GM19238 (cell line): ENCODE data around the gene SYNCRIP.
"Not testable (repeated sequence)": the region's sequence is repeated elsewhere in the genome, so short reads cannot be mapped to it uniquely, and the experiment has no call there.

ENCODE experiments used
- DNase-seq: peaks from one replicate; pipeline ENCODE4 v3.0.0; 2011; ENCODE audit warnings: low spot score; ENCODE audit not compliant: insufficient read length

Gene SYNCRIP

DNA sequence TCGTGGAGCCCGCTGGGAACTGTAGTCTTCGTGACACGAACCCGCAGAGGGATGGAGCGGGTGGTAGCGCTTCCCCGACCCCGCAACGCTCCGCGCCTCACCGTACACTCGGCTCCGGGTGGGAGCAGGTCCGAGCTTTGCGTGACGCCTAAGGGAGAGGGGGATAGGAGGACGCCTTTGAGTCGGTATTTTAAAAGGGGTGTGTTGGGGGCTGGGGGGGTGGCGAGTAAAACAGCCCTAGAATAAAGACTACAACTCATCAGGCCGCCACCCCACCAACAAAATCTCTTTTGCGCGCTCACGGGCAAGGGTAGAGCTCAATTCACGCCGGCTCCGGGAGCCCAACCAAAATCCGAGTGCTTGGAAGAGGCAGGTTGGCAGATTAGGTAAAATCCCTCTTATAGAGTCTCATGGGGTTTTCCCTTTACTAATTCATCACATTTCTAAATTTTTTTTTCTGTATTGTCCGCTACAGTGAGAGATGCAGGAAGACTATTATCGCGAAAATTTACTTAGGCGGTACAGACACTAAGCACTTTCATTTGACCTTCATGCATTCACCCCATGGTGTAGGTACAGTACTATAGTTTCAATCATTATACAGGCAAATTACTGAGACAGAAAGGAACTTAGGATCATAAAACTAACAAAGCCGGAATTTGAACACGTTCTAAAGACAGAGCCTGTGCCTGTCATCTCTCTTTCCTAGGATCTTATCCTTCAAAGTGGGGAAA, 48.3 kb downstream of the SYNCRIP start:
- DNase-seq, result no peak

DNA sequence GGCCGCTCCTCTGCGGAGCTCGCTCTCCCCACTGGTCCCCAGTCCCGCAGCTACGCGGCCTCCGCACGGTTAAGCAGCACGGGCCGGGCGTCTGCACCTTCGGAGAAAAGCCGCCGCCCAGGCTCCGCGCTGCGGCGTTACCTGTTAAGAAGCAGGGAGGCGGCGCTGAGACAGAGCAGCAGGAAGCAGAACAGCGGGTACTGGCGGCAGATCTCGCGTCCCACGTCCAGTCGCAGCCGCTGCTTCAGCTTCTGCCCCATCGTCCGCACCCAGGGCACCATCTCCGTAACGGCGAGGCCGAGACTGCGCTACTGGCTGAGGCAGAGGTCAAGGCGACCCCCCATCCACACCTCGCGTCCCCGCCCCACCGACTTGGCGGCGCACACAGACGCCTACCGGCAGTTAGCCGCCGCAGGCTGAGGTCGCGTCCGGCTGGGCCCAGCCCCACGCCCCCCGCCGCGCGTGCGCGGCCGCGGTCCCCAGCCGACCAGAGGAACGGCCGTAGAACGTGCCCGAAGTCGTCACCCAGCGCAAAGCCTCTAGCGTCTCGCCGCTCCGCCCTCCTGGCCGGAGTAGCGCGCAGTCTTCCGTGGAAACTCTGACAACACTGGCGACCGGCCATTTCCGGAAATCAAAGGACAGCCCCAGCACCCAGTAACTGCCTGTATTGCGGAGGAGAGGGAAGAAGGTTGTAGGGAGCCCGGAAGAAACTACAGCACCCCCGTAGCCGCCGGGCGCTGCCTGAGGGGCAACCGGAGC, 49.1 kb downstream of the SYNCRIP start, which contains the start of gene SNX14:
Gene SNX14 (minus strand): TSS at position 421 of the 759 bp plus-strand sequence. CDS start 140 bp downstream, at position 281.
- peak; percentile 82 for DNase-seq

DNA sequence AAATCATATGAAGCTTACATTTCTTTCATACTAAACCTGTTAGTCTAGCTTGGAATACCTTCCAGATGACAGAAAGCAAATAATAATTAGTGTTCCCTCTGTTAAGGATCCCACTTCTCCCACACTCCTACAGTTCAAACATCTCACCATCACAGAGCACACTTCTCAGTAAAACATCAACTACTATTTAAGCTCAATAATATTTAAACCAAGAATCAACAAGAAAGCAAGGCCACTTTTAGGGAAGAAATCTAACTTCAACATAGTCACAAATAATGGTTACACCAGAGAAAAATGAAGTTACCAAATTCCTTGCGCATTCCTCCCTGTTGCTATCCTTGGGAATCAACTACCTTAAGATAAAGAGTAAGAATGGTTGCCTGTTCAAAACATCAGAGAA, 50.7 kb downstream of the SYNCRIP start:
- DNase-seq, result no peak

DNA sequence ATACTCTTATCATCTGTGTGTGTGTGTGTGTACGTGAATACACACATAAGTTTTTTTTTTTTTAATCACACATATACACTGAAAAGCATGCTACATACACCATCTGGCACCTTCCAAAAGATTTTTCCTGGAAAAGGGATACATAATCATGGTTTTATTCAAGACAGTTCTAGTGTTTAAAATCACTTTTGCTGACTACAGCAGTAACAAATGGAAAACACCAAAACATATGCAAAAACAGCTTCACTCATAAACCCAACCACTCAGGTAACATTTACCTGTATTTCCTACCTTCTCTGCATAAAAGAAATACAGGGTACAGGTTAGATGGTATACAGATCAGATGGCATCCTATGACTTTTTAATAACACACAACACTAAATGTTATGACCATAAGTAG, 51.5 kb downstream of the SYNCRIP start:
- DNase-seq, result no peak

DNA sequence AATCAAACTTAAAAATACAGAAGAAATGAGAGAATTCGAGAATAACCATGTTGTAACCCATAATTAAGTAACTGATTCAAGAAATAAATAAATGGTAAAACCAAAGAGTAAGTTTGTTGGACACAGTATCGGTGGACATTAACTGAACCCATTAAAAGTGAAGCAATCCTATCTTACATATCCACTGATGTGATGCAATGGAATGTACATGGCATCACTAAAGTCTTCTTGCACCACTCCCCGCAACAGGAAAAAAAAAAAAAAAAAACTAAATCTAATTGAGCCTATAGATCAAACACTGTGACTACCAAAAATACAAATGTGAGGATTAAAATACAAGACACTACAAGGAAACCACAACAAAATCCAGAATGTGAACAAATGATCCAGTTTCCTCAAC, 56.9 kb downstream of the SYNCRIP start:
- DNase-seq, result no peak

DNA sequence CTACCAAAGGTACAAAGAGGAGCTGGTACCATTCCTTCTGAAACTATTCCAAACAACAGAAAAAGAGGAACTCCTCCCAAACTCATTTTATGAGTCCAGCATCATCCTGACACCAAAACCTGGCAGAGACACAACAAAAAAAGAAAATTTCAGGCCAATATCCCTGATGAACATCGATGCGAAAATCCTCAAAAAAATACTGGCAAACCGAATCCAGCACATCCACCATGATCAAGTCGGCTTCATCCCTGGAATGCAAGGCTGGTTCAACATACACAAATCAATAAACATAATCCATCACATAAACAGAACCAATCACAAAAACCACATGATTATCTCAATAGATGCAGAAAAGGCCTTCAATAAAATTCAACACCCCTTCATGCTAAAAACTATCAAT, 59.9 kb downstream of the SYNCRIP start:
- not testable (repeated sequence) for DNase-seq

DNA sequence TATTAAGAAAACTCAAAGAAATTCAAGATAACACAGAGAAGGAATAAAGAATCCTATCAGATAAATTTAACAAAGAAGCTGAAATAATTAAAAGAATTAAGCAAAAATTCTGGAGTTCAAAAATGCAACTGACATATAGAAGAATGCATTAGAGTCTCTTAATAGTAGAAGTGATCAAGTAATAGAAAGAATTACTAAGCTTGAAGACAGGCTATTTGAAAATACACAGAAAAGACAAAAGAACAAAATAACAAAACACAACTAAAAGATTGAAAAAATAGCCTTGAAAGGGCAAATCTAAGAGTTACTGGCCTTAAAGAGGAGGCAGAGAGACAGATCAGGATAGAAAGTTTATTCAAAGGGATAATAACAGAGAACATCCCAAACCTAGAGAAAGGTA, 61.1 kb downstream of the SYNCRIP start:
- DNase-seq, result no peak

DNA sequence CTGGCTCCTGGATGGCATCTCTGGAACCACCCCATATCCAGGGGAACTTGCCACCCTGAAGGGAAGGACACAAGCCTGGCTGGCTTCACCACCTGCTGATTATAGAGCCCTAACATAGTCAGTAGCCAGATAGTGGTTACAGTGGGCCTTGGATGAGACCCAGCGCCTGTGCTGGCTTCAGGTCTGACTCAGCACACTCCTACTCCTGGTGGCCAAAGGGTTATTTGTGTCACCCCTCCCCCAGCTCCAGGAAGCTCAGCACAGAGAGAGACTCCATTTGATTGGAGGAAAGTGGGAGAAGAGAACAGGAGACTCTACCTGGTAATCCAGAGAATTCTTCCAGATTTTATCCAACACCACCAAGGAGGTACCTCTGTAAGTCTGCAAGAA, 61.8 kb downstream of the SYNCRIP start:
- DNase-seq, result no peak

DNA sequence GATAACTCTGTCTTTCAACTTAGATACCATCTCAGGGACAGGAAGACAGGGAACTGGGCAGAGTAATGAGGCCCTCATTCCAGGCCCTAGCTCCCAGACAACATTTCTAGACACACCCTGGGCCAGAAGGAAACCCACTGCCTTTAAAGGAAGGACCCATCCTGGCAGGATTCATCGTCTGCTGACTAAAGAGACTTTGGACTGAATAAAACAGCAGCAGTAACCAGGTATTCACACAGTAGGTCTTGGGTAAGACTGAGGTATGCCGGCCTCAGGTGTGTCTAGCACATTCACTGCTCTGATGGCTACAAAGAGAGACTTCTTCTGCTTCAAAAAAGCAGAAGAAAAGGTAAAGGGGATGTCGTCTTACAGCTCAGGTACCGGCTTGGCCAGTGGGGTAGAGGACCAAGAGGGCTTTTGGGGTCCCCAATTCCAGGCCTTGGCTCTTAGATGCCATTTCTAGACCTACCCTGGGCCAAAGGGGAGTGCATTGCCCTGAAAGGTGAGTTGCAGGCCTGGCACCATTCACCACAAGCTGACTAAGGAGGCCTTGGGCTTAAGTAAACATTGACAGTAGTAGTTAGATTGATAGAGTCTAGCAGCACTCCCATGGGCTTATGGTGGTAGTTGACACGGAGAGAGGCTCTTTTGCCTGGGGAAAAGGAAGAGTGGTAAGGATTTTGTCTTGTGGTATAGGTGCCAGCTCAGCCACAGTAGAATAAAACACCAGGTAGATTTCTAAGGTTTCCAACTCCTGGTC, 62.4 kb downstream of the SYNCRIP start:
- no peak for DNase-seq

DNA sequence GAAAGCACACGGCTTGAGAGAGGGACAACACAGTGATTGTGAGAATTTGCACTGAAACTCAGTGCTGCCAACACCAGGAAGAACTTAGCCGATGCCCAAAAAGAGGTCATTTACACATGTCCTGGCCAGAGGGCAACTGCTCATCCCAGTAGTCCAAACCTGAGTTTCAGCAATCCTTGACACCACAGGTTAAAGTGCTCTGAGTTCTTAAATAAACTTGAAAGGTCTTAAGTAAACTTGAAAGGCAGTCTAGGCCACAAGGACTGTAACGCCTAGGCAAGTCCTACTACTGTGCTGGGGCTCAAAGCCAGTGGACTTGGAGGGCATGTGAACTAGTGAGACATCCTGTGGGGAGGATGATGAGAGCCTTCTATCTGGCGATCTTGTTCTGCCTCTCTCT, 63.1 kb downstream of the SYNCRIP start:
- DNase-seq, result no peak

DNA sequence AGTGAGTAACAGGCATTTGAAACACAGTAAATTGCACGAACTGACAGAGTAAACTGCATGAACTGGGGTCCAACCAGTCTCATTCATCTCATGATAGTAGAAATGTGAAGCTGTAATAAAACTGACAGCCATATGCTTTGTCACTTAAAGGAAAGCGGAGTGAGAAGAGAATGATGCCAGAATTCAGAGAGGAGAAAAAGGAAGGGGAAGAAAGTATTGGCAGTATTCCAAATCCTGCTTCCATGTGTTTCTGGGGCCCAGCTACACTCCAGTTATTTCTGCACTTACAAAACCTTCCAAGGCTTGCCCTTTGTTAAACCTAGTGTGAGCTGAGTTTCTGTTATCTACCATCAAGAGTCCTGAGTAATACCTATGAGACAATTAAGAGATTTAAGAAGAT, 66.2 kb downstream of the SYNCRIP start:
- no peak for DNase-seq

DNA sequence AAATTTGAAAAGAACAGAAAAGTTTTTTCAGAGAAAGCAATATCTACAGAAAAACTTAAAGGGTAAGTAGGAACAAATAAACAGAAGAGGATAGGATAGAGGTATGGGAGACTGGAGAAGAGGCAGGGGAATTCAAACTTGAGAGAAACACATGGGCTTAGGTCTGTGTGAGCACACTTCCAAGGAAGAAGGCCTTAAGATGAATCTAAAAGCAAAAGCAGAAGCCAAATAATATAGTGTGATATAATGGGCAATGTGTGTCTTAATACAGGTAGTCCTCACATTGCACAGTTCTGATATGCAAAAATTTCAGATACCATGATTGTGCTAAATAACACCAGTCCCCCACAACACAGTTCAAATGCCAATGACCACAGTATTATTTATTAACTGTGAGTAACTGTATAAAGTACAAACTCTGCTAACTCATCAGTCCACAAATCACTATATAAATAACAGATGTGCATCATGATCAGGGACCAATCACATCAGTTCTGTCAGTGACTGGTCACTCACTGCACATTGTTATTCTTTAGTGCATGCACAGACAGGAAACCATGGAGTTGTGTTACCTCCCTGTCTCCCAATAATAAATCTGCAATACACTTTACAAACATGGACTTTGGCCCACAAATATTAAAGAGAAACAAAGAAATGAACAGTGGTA, 67.6 kb downstream of the SYNCRIP start:
- no peak for DNase-seq

DNA sequence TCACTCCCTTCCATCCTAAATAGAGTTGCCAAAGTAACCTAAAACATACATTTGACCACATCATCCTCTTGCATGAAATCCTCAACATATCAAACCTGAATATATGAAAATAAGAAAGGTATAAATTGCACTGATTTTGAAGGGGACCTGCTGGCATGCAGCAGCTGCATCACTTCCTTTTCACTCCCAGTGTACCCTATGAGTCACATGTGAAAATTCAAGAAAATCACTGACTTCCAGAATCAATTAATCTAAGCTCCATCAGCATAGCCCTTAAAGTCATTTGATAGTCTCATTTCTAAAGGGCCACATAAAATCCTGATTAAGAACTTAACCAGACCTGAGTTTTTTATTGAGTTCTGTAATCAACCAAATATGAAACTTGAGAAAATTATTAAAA, 73.4 kb downstream of the SYNCRIP start:
- no peak for DNase-seq

DNA sequence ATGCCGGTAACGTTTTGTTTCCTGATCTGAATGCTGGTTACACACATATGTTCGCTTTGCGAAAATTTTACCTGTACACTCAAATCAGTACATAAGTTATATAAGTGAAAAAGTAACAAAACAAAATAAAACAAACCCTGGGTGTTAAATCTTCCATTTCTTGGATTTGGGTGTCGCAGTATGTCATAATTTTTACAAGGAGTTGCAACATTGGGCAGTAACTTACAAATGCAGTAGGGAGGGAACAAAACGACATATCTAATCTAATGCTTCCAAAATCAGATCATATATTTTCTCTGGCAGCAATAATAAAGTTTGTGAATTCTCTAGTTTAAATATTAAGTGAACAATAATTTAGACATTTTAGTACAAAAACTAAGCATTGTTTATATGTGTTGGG, 74.3 kb downstream of the SYNCRIP start:
- no peak for DNase-seq

DNA sequence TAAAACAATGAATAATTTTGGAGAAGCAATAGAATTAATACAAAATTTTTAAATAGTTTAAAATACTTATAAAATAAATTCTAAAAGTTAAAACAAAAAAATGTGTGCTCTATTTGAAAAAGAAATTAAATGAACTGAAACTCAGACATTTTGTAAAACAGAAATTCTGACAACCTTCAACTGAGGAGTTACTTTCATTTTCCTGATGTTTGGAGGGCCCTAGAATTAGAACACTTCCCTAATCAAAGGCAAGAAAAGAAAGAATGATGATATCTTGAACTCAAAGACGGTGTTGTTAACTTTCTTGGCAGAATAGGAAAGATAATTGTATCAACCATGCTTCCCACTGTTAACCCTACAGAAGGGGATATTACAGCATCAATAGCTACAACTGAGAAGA, 77.0 kb downstream of the SYNCRIP start:
- no peak for DNase-seq

DNA sequence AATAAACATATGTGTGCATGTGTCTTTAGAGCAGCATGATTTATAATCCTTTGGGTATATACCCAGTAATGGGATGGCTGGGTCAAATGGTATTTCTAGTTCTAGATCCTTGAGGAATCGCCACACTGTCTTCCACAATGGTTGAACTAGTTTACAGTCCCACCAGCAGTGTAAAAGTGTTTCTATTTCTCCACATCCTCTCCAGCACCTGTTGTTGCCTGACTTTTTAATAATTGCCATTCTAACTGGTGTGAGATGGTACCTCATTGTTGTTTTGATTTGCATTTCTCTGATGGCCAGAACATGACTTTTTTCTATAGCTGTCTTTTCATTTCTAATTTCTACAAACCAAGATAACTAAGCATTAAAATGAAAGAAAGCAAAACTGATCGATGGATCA, 78.5 kb downstream of the SYNCRIP start:
- DNase-seq, result not testable (repeated sequence)
